Fibroblast of peridontal ligament (primary cell): Measurements from ENCODE around the gene PDCD7.
"Not testable (repeated sequence)": the region's sequence is repeated elsewhere in the genome, so short reads cannot be mapped to it uniquely, and the experiment has no call there.

Source experiments
- DNase-seq: peaks from one replicate; pipeline ENCODE4 v3.0.0-alpha.2; 2010; ENCODE audit errors: extremely low read depth

The PDCD7 gene

DNA sequence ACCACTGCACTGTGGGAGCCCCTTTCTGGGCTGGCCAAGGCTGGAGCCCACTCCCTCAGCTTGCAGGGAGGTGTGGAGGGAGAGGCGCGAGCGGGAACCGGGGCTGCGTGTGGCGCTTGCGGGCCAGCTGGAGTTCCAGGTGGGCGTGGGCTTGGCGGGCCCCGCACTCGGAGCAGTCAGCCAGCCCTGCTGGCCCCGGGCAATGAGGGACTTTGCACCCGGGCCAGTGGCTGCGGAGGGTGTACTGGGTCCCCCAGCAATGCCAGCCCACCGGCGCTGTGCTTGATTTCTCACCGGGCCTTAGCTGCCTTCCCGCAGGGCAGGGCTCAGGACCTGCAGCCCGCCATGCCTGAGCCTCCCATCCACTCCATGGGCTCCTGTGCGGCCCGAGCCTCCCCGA, 58.7 kb downstream of the PDCD7 start:
- not testable (repeated sequence) for DNase-seq

DNA sequence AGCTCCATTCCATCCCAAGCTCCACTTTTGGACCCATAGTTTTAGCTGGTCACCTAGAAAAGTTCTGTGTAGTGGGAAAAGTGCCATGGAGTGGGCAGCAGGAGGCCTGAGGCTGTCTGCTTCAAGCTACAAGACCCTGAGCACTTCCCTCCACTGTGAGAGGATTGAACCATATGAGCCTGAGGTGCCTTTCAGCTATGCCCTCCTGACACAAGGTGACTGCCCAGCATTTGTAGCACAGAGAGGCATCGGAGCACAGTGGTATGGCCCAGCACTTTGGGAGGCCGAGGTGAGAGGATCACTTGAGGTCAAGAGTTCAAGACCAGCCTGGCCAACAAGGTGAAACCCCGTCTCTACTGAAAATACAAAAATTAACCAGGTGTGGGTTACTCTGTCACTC, 61.0 kb downstream of the PDCD7 start:
- DNase-seq, result no peak

DNA sequence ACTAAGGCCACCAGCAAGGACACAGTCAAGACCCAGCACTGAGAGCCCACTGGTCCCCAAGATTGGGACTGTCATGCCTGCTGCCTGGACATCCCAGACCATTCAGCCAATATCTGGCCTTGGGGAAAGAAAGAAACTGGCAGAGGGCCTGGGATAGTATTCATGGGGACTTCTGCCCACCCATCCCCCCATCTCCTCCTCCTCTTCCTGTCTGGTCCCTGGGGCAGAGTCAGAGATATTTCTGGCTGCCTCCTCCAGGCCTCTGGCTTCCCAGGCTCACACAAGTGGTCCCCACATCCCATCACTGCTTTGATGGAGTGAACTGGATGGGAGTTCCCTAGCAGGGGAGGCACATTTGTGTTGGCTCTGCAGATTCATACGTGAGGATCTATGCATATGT, 61.6 kb downstream of the PDCD7 start:
- DNase-seq, result peak; percentile 22

DNA sequence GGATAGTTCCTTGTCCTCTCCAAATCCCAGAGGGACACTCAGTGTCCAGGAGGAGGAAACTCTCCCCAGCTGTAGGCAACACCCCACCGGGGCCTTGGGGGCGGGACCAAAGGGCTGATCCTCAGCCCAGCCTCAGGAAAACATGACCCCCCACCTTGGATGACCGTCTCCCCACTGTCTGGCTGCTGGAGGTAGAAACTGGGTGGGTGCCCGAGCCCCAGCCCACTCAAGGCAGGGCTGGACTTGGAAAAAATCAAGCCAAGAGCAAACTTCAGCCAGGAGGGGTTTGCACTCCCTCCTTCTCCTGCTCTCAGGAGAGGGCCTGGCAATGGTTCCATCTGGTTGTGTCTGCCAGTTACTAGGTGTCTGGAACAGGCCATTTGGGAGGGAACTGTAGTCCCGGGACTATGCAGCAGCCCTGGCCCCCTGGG, 62.2 kb downstream of the PDCD7 start:
- no peak for DNase-seq

DNA sequence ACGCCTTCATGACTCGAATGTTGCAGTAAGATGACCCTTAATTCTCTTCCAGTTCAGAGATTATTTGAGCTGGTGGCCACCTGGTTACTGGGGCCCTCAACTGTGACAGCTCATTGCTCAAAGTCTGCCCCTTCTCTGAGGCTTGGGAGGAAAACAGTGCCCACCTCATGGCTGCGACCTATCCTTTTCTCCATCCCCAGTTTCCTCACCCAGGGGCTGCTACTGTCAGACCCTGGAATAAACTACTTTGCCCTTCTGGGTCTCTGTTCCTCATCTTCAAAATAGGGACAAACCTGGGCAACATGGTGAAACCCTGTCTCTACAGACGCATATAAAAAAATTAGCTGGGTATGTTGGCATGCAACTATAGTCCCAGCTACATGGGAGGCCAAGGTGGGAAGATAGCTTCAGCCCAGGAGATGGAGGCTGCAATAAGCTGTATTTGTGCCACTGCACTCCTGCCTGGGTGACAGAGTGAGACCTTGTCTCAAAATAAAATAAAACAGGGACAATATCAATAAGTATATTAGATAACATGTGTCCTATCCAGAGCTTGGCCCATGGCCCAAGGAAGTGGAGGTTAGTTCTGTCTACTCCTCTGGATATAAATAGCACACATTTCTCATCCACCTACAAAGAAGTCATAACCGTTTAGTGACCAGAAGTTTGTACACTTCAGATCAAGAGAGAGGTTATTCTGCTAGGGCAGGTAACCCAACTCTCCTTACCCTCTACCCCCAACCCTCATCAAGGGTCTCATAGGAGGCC, 63.6 kb downstream of the PDCD7 start:
- DNase-seq, result no peak

DNA sequence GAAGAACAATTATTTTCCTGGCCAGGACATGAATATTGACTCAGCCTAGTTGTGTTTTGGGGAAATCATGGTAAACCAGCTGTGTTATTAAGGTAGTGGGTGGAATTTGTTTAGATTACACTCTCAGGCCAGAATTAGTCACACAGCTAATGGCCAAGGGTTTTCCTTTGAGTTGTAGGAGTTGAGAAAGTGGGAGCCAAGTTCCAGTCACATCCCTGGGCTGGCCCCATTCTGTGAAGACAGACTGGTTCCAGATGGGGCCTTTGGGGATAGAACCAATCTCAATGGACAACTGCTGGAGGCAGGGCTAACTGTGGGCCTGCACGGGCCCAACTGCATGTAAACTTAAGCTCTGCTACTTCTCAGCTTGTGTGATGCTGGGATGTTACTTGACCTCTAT, 64.4 kb downstream of the PDCD7 start:
- DNase-seq, result peak; percentile 99

DNA sequence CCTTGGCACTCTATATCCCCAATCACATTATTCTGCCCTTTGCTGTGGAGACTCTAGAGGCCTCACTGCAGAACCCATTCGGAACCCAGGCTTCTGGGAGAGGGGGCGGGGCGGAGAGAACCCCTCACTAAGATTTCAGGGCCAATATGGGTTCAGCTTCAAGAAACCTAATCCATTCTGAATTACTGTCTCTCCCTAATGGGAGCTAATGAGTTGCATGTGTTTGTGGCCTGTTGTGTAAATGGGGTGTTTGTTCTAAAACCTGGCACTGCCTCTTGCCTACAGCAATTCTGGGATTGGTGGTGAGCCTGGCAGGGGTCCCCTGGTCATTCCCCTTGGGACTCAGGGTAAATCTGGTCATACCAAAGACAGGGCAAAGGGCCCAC, 65.2 kb downstream of the PDCD7 start:
- peak; percentile 82 for DNase-seq

DNA sequence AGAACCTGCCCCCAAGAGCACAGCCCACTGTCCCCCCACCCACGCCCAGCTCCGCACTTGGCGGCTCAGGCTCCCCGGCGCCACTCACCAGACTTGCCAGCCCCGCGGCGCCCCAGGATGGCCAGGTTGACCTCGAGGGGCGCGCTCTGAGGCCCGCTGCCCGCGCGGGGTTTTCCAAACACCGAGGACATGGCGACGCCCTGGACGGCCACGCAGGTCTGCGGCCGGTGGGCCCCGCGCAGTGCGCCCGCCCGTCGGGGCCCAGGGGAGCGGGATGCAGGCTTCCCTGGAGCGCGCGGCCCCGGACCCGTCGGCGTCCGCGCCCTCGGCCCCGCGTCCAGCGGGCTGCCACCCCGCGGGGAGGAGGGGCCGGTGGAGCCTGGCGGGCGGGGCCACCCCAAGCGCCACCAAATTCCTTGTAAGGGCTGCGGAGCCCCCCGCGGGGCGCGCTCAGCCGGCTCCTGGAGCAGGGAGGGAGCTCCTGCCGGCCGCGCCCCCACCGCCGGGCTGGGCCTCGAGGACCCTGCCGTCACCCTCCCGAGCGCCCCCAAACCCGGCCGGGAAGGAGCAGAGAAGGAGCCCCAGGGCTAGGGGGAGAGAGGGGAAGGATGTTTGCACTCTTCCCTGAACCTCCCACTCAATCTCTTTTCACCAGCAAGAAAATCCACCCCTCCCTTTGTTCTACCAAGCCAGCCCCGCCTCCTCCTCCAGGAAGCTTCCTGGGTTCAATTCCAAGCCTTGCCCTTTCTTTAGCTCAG, 65.8 kb downstream of the PDCD7 start, which contains the start of gene RASL12:
Gene RASL12, minus strand, starts transcription at position 347 of the 758 bp plus-strand sequence. Its CDS starts 156 bp downstream, at position 191.
- no peak for DNase-seq
